ENCODE results near the gene UTF1.

DNA sequence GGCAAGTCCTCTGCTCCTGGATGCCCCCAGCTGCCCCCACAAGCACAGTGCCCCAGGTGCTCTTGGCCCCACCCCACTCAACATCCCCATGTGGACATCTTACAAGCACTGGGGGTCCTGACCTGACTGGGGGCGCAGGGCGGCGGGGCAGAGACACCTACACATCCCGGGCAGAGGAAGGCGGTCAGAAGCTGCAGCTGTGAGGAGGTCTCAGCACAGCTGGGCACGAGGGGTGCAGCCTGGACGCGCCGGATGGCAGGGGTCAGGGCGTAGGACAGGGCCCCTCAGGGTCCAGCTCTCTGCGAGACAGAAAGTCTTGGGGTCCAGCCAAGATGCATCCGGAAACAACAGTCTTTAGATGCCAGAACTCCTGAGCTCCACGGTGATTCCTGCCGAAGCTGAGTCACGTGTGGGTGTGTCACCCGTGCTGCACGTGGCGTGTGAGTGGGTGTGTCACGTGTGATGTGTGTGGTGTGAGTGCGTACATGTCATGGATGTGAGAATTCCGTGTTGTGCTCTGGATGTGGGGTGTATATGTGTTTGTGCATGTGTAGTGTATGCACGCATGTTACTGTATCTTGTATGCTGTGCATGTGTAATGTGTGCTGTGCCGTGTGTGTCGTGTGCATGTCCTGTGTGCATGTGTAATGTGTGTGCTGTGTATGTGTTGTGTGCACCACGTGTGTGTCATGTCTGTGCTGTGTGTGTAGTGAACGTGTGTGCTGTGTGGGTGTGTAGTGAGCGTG, 12.8 kb downstream of the UTF1 start:
- no peak for TF ChIP-seq EZH2phosphoT487 (IDR thresholded peaks at IDR 0.05; ENCODE audit: insufficient read depth, low read depth)
- no peak for TF ChIP-seq EZH2 (IDR thresholded peaks at IDR 0.05; ENCODE audit: insufficient read depth, poor library complexity, severe bottlenecking)

Data from GM23248 (cell line).